ENCODE results near the gene DDX41.

The DDX41 gene

GRCh38 chr5:177476531-177477233 lies 40.1 kb downstream of the DDX41 start:
- DNase-seq (ENCODE audit: low read depth): peak; percentile 56
- TF ChIP-seq CTCF (conservative IDR thresholded peaks at IDR 0.05; ENCODE audit: low read depth, low read length): no peak
- no peak overlapping the region for H3K4me3 ChIP-seq (ENCODE audit: low read depth, low read length)

GRCh38 chr5:177475563-177476427 lies 41.0 kb downstream of the DDX41 start:
- TF ChIP-seq CTCF (conservative IDR thresholded peaks at IDR 0.05; ENCODE audit: low read depth, low read length): no peak
- no peak overlapping the region for H3K4me3 ChIP-seq (ENCODE audit: low read depth, low read length)
- DNase-seq (ENCODE audit: low read depth): no peak

GRCh38 chr5:177474846-177475562 lies 41.8 kb downstream of the DDX41 start:
- TF ChIP-seq CTCF (conservative IDR thresholded peaks at IDR 0.05; ENCODE audit: low read depth, low read length): no peak
- DNase-seq (ENCODE audit: low read depth): peak; percentile 19
- H3K4me3 ChIP-seq (ENCODE audit: low read depth, low read length): no peak overlapping the region

GRCh38 chr5:177474002-177474476 lies 42.7 kb downstream of the DDX41 start:
- TF ChIP-seq CTCF (conservative IDR thresholded peaks at IDR 0.05; ENCODE audit: low read depth, low read length): no peak
- H3K4me3 ChIP-seq (ENCODE audit: low read depth, low read length): peak overlapping the region; percentile 83
- DNase-seq (ENCODE audit: low read depth): no peak

- peak; percentile 60 for DNase-seq (ENCODE audit: low read depth)
- H3K4me3 ChIP-seq (ENCODE audit: low read depth, low read length): peak within 1 kb of the TSS; percentile 83
- no peak for TF ChIP-seq CTCF (conservative IDR thresholded peaks at IDR 0.05; ENCODE audit: low read depth, low read length)
Measured at GRCh38 chr5:177473443-177474001, 43.2 kb downstream of the DDX41 start, which contains the start of gene DBN1. Gene DBN1, minus strand, starts transcription at chr5:177473634. Its CDS starts 113 bp downstream, at chr5:177473521.

All from choroid plexus epithelial cell (primary cell).